GM12872 (cell line): ENCODE results near the gene CDK5R1.

Source experiments
- CTCF ChIP-seq: IDR thresholded peaks from 3 replicates; pipeline ENCODE4 v1.5.1; 2011; ENCODE audit warnings: low read depth, mild to moderate bottlenecking, low read length, moderate library complexity; ENCODE audit not compliant: insufficient read depth

Gene CDK5R1

GRCh38 chr17:32502710-32503109, 15.9 kb downstream of the CDK5R1 start:
- no peak for TF ChIP-seq CTCF

GRCh38 chr17:32503251-32504165, 16.7 kb downstream of the CDK5R1 start:
- no peak for TF ChIP-seq CTCF

- TF ChIP-seq CTCF: no peak
Measured at GRCh38 chr17:32504166-32504990, 17.6 kb downstream of the CDK5R1 start.

GRCh38 chr17:32508926-32509325, 22.1 kb downstream of the CDK5R1 start:
- TF ChIP-seq CTCF: no peak

GRCh38 chr17:32510466-32510865, 23.7 kb downstream of the CDK5R1 start:
- no peak for TF ChIP-seq CTCF

- TF ChIP-seq CTCF: no peak
Measured at GRCh38 chr17:32512328-32512727, 25.5 kb downstream of the CDK5R1 start.

- TF ChIP-seq CTCF: no peak
Measured at GRCh38 chr17:32513579-32513978, 26.8 kb downstream of the CDK5R1 start.
